Measurements from ENCODE around the gene TMEM116.

GRCh38 chr12:111980598-111980997, 32.4 kb downstream of the TMEM116 start:
- TF ChIP-seq CTCF (IDR thresholded peaks at IDR 0.05): no peak
- TF ChIP-seq POLR2A (IDR thresholded peaks at IDR 0.05): no peak
